NCI-H2029 (cell line): ENCODE results near the gene DOC2B.
"Not testable (repeated sequence)": the region's sequence is repeated elsewhere in the genome, so short reads cannot be mapped to it uniquely, and the experiment has no call there.

Source experiments
- DNase-seq: peaks from one replicate; lab custom pipeline; 2025; lab: John Stamatoyannopoulos, UW

DOC2B gene

GRCh38 chr17:210402-210801, 29.0 kb upstream of the DOC2B start:
- no peak for DNase-seq

- DNase-seq, result no peak
These were observed 27.0 kb upstream of the DOC2B start for GRCh38 chr17:208429-208828.

- no peak for DNase-seq
These were observed 26.3 kb upstream of the DOC2B start for GRCh38 chr17:207775-208174.

GRCh38 chr17:206941-207560, 25.6 kb upstream of the DOC2B start:
- DNase-seq, result no peak

GRCh38 chr17:206484-206883, 25.0 kb upstream of the DOC2B start:
- DNase-seq, result not testable (repeated sequence)

- no peak for DNase-seq
These were observed 24.4 kb upstream of the DOC2B start for GRCh38 chr17:205817-206216.

- no peak for DNase-seq
These were observed 23.8 kb upstream of the DOC2B start for GRCh38 chr17:205148-205669.

- no peak for DNase-seq
These were observed 23.1 kb upstream of the DOC2B start for GRCh38 chr17:204427-205147.

GRCh38 chr17:202501-202951, 21.1 kb upstream of the DOC2B start:
- no peak for DNase-seq

- DNase-seq, result not testable (repeated sequence)
These were observed 20.3 kb upstream of the DOC2B start for GRCh38 chr17:201736-202135.

GRCh38 chr17:201257-201656, 19.8 kb upstream of the DOC2B start:
- not testable (repeated sequence) for DNase-seq

- no peak for DNase-seq
These were observed 19.1 kb upstream of the DOC2B start for GRCh38 chr17:200586-200985.

GRCh38 chr17:199806-200545, 18.5 kb upstream of the DOC2B start:
- DNase-seq, result peak; percentile 18

GRCh38 chr17:199191-199604, 17.7 kb upstream of the DOC2B start:
- no peak for DNase-seq

GRCh38 chr17:198225-198624, 16.8 kb upstream of the DOC2B start:
- not testable (repeated sequence) for DNase-seq

GRCh38 chr17:197352-197751, 15.9 kb upstream of the DOC2B start:
- DNase-seq, result no peak

- DNase-seq, result no peak
These were observed 13.6 kb upstream of the DOC2B start for GRCh38 chr17:194828-195602.

- DNase-seq, result no peak
These were observed 12.7 kb upstream of the DOC2B start for GRCh38 chr17:193841-194806.

GRCh38 chr17:193426-193810, 12.0 kb upstream of the DOC2B start:
- DNase-seq, result no peak

GRCh38 chr17:192666-193425, 11.4 kb upstream of the DOC2B start:
- DNase-seq, result no peak
